ENCODE results near the gene RBM39. TPM values are rescaled to one million over a fixed set of nuclear protein-coding genes. Genes with fewer than 3 reads are reported as not detected.

The RBM39 gene
- total and polyA plus RNA-seq, 2 of the 13 experiments (the other 11 are each of a cell fraction or from before 2014, with no cell fraction given) = 788 to 920 TPM

GRCh38 chr20:35741892-35742740 lies at the start of gene RBM39 (continued):
- TF ChIP-seq ZBTB40 (IDR thresholded peaks at IDR 0.05) = no peak
- peak; percentile 90 for TF ChIP-seq ZBTB40 (CRISPR knock-in tag; IDR thresholded peaks at IDR 0.05)
- TF ChIP-seq PAF1 (CRISPR knock-in tag; IDR thresholded peaks at IDR 0.05) = no peak
- no peak for TF ChIP-seq EZH2 (conservative IDR thresholded peaks at IDR 0.05; ENCODE audit: low read depth, low read length)
- peak; percentile 99 for TF ChIP-seq SMAD9 (CRISPR knock-in tag; IDR thresholded peaks at IDR 0.05)
- peak; percentile 92 for TF ChIP-seq TFDP1 (CRISPR knock-in tag; IDR thresholded peaks at IDR 0.05; ENCODE audit: borderline replicate concordance)
- peak; percentile 97 for TF ChIP-seq HOXA9 (CRISPR knock-in tag; IDR thresholded peaks at IDR 0.05; ENCODE audit: borderline replicate concordance)
- peak; percentile 97 for TF ChIP-seq ZNF274 (CRISPR knock-in tag; IDR thresholded peaks at IDR 0.05)
- peak; percentile 94 for TF ChIP-seq HOXD1 (CRISPR knock-in tag; IDR thresholded peaks at IDR 0.05)
- no peak; the same call in 1 of the 2 replicates for TF ChIP-seq RFX1 (IDR thresholded peaks at IDR 0.05)
- peak; percentile 85 for TF ChIP-seq TEAD3 (CRISPR knock-in tag; optimal IDR thresholded peaks at IDR 0.05; ENCODE audit: borderline replicate concordance)
- TF ChIP-seq STAG1 (CRISPR knock-in tag; IDR thresholded peaks at IDR 0.05) = peak; percentile 29; the same call in 1 of the 2 replicates
- peak; percentile 99; the same call in 1 of the 2 replicates for TF ChIP-seq ZNF614 (CRISPR knock-in tag; IDR thresholded peaks at IDR 0.05; ENCODE audit: borderline replicate concordance)
- TF ChIP-seq MXD4 (CRISPR knock-in tag; IDR thresholded peaks at IDR 0.05) = peak; percentile 96
- TF ChIP-seq ZFP41 (CRISPR knock-in tag; IDR thresholded peaks at IDR 0.05; ENCODE audit: borderline replicate concordance) = peak; percentile 94
- TF ChIP-seq ZNF512 (CRISPR knock-in tag; IDR thresholded peaks at IDR 0.05) = no peak
